ENCODE measurements around the gene LZIC. TPM values are rescaled to one million over a fixed set of nuclear protein-coding genes. Genes with fewer than 3 reads are reported as not detected.

The LZIC gene
- total and polyA plus RNA-seq, 2 of the 13 experiments (the other 11 are each of a cell fraction or from before 2014, with no cell fraction given) = 25.2 to 71.8 TPM

DNA sequence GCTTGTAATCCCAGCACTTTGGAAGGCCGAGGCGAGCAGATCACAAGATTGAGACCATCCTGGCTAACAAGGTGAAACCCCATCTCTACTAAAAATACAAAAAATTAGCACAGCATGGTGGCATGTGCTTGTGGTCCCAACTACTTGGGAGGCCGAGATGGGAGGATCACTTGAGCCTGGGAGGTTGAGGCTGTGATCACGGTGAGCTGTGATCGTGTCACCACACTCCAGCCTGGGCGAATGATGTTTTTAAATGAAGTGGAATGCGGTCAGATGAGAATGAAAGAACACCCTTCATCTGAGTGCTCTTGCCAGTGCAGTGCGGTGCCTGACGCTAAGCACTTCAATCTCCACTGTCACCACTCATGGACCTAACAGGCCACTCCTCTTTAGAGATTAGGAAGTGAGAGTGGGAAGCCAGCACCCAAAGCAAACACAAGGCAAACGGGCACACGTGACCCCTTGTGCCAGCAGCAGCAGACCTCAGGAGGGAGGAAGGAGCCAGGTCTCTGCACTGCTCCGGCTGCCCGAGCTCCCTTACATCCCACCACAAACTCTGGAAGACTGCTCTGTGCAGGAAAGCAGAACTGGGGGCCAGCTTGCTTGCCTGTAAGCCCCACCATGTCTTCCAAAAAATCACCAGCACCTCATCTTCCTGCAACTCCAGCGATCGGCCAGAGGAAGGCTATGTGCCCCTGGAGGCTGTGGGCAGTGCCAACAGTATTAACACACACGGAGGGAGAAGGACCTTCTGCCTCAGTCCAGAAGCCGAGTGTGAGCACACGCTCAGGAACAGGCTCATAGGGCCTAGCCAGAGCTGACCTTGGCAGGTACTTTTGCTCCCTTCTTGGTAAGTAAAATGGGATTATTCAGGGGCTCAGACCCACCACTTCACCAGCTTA, 42.8 kb downstream of the LZIC start (continued):
- TF ChIP-seq, protein P1, sequence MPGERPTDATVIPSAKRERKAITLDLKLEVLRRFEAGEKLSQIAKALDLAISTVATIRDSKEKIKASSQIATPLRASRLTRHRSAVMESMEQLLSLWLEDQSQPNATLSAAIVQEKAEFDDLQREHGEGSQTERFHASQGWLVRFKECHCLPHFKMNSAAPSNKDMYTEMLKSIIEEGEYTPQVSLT (CRISPR knock-in tag; IDR thresholded peaks at IDR 0.05; ENCODE audit: borderline replicate concordance, low read depth) = no peak
- TF ChIP-seq, protein P2, sequence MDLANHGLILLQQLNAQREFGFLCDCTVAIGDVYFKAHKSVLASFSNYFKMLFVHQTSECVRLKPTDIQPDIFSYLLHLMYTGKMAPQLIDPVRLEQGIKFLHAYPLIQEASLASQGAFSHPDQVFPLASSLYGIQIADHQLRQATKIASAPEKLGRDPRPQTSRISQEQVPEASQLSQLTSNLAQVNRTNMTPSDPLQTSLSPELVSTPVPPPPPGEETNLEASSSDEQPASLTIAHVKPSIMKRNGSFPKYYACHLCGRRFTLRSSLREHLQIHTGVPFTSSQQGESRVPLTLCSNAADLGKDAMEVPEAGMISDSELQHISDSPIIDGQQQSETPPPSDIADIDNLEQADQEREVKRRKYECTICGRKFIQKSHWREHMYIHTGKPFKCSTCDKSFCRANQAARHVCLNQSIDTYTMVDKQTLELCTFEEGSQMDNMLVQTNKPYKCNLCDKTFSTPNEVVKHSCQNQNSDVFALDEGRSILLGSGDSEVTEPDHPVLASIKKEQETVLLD (CRISPR knock-in tag; IDR thresholded peaks at IDR 0.05; ENCODE audit: low read depth) = no peak
- TF ChIP-seq, protein P3, sequence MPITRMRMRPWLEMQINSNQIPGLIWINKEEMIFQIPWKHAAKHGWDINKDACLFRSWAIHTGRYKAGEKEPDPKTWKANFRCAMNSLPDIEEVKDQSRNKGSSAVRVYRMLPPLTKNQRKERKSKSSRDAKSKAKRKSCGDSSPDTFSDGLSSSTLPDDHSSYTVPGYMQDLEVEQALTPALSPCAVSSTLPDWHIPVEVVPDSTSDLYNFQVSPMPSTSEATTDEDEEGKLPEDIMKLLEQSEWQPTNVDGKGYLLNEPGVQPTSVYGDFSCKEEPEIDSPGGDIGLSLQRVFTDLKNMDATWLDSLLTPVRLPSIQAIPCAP (CRISPR knock-in tag; IDR thresholded peaks at IDR 0.05; ENCODE audit: low read depth) = no peak
- TF ChIP-seq MAFG (CRISPR knock-in tag; IDR thresholded peaks at IDR 0.05) = no peak
- TF ChIP-seq, protein P4, sequence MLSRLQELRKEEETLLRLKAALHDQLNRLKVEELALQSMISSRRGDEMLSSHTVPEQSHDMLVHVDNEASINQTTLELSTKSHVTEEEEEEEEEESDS (CRISPR knock-in tag; IDR thresholded peaks at IDR 0.05; ENCODE audit: borderline replicate concordance) = no peak
- no peak for TF ChIP-seq TBP (CRISPR knock-in tag; IDR thresholded peaks at IDR 0.05)
- TF ChIP-seq, protein P5, sequence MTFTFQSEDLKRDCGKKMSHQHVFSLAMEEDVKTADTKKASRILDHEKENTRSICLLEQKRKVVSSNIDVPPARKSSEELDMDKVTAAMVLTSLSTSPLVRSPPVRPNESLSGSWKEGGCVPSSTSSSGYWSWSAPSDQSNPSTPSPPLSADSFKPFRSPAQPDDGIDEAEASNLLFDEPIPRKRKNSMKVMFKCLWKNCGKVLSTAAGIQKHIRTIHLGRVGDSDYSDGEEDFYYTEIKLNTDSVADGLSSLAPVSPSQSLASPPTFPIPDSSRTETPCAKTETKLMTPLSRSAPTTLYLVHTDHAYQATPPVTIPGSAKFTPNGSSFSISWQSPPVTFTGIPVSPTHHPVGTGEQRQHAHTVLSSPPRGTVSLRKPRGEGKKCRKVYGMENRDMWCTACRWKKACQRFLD (CRISPR knock-in tag; IDR thresholded peaks at IDR 0.05; ENCODE audit: borderline replicate concordance) = no peak
- no peak for TF ChIP-seq GFI1 (CRISPR knock-in tag; IDR thresholded peaks at IDR 0.05; ENCODE audit: borderline replicate concordance)
- TF ChIP-seq ATF7 (IDR thresholded peaks at IDR 0.05) = no peak
- no peak for TF ChIP-seq ATF7 (CRISPR knock-in tag; IDR thresholded peaks at IDR 0.05)
- TF ChIP-seq, protein P6, sequence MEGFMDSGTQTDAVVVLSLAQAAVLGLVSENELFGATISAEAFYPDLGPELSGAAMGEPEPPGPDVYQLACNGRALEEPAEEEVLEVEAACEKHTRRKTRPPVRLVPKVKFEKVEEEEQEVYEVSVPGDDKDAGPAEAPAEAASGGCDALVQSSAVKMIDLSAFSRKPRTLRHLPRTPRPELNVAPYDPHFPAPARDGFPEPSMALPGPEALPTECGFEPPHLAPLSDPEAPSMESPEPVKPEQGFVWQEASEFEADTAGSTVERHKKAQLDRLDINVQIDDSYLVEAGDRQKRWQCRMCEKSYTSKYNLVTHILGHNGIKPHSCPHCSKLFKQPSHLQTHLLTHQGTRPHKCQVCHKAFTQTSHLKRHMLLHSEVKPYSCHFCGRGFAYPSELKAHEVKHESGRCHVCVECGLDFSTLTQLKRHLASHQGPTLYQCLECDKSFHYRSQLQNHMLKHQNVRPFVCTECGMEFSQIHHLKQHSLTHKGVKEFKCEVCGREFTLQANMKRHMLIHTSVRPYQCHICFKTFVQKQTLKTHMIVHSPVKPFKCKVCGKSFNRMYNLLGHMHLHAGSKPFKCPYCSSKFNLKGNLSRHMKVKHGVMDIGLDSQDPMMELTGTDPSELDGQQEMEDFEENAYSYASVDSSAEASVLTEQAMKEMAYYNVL (CRISPR knock-in tag; IDR thresholded peaks at IDR 0.05; ENCODE audit: borderline replicate concordance) = no peak
- TF ChIP-seq AGO2 (optimal IDR thresholded peaks at IDR 0.05; ENCODE audit: low read depth, low read length) = no peak
- no peak for TF ChIP-seq SCMH1 (CRISPR knock-in tag; IDR thresholded peaks at IDR 0.05; ENCODE audit: borderline replicate concordance)
- TF ChIP-seq ZNF251 (CRISPR knock-in tag; IDR thresholded peaks at IDR 0.05) = no peak
- TF ChIP-seq KLF9 (CRISPR knock-in tag; IDR thresholded peaks at IDR 0.05; ENCODE audit: low read depth) = no peak
- no peak for TF ChIP-seq MZF1 (CRISPR knock-in tag; IDR thresholded peaks at IDR 0.05; ENCODE audit: borderline replicate concordance)
- TF ChIP-seq SRF (IDR thresholded peaks at IDR 0.05; ENCODE audit: low read depth, low read length) = no peak
- no peak for TF ChIP-seq KLF12 (CRISPR knock-in tag; IDR thresholded peaks at IDR 0.05; ENCODE audit: borderline replicate concordance)
- no peak for TF ChIP-seq NFE2 (CRISPR knock-in tag; IDR thresholded peaks at IDR 0.05)
- TF ChIP-seq, protein P7, sequence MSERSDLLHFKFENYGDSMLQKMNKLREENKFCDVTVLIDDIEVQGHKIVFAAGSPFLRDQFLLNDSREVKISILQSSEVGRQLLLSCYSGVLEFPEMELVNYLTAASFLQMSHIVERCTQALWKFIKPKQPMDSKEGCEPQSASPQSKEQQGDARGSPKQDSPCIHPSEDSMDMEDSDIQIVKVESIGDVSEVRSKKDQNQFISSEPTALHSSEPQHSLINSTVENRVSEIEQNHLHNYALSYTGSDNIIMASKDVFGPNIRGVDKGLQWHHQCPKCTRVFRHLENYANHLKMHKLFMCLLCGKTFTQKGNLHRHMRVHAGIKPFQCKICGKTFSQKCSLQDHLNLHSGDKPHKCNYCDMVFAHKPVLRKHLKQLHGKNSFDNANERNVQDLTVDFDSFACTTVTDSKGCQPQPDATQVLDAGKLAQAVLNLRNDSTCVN (CRISPR knock-in tag; IDR thresholded peaks at IDR 0.05; ENCODE audit: borderline replicate concordance) = no peak
- TF ChIP-seq PAX8 (CRISPR knock-in tag; IDR thresholded peaks at IDR 0.05; ENCODE audit: borderline replicate concordance) = no peak
- TF ChIP-seq ZNF749 (CRISPR knock-in tag; IDR thresholded peaks at IDR 0.05; ENCODE audit: borderline replicate concordance) = no peak
